K562 (cell line): ENCODE results near the gene UBXN2A. TPM values are rescaled to one million over a fixed set of nuclear protein-coding genes. Genes with fewer than 3 reads are reported as not detected.

Source experiments
- ATAC-seq: fragments of 200-7000 bp; cut with Tn5 transposase; 3 replicates; pipeline ENCODE4 v1.9.1; 2020; ENCODE audit warnings: moderate library complexity
- BruUV-seq: library from RNA; stranded (reverse); fragments of 400-500 nt; replicated peaks from 2 replicates; lab custom pipeline; 2021; lab: Mats Ljungman, UMichigan
- CTCF ChIA-PET: fragments of 300-600 bp; formaldehyde crosslinking; extraction: SDS; loops from one replicate; lab custom pipeline; 2021; ENCODE audit warnings: low intra/inter-chr PET ratio; lab: Yijun Ruan, JAX
- POLR2A ChIA-PET: fragments of 300-600, 350-650 bp; sonication (Branson Sonifier 250); formaldehyde crosslinking; extraction: SDS; loops from one replicate; lab custom pipeline; 2021; ENCODE audit warnings: antibody characterized with exemption, inconsistent platforms; lab: Yijun Ruan, JAX
- DNase-seq, 4 experiments: peaks; one replicate each; pipeline versions ENCODE4 v3.0.0 to v3.0.0-alpha.2; 2011 to 2018; ENCODE audit warnings: low spot score in 3 of 4, mixed read lengths in 3 of 4; ENCODE audit errors: extremely low read depth in 1 of 4
- FAIRE-seq: peaks from 2 replicates; lab custom pipeline; 2011; peaks lifted over from hg19 to GRCh38; lab: Jason Lieb, UNC
- H2AFZ ChIP-seq: 2 replicates; pipeline ENCODE4 v1.6.0; 2011; ENCODE audit warnings: low read depth, low read length, control low read depth, inconsistent platforms
- H3K27ac ChIP-seq: fragments of 200-600 bp; 3 replicates; pipeline ENCODE4 v1.8.0; 2011; ENCODE audit warnings: low read depth, mild to moderate bottlenecking, control low read depth, inconsistent platforms, low read length, moderate library complexity, mixed read lengths; ENCODE audit errors: extremely low read depth
- H3K27me3 ChIP-seq, 2 experiments: fragments of 300-600 bp in 1 of 2; 2 replicates in 1 of 2; 3 replicates in 1 of 2; pipeline versions ENCODE4 v1.6.0 to v1.8.0; 2011; ENCODE audit warnings: inconsistent platforms in 2 of 2, low read length in 2 of 2, mild to moderate bottlenecking in 1 of 2, mixed read lengths in 1 of 2, moderate library complexity in 1 of 2; ENCODE audit not compliant: control insufficient read depth in 2 of 2, insufficient read depth in 2 of 2
- H3K36me3 ChIP-seq: fragments of 300-600 bp; 3 replicates; pipeline ENCODE4 v1.8.0; 2011; ENCODE audit warnings: mild to moderate bottlenecking, low read length, inconsistent platforms; ENCODE audit not compliant: control insufficient read depth, insufficient read depth
- H3K4me1 ChIP-seq, 2 experiments: fragments of 200-600 bp in 1 of 2; replicated peaks in 1 of 2; 2 replicates in 1 of 2; 3 replicates in 1 of 2; pipeline versions ENCODE4 v1.5.1 to v1.8.0; 2011; ENCODE audit warnings: inconsistent platforms in 2 of 2, low read length in 2 of 2, mild to moderate bottlenecking in 1 of 2, mixed read lengths in 1 of 2, moderate library complexity in 1 of 2; ENCODE audit not compliant: control insufficient read depth in 2 of 2, insufficient read depth in 2 of 2
- H3K4me2 ChIP-seq: 2 replicates; pipeline ENCODE4 v1.6.1; 2011; ENCODE audit warnings: low read length, control low read depth, inconsistent platforms, mixed read lengths; ENCODE audit not compliant: insufficient read depth
- H3K4me3 ChIP-seq: fragments of 200-600 bp; sonication (generic), shearing (Covaris generic); 2 replicates; pipeline ENCODE4 v1.5.1; 2016; ENCODE audit warnings: control low read depth, inconsistent platforms
- H3K79me2 ChIP-seq: fragments of 200-600 bp; 3 replicates; pipeline ENCODE4 v1.8.0; 2011; ENCODE audit warnings: low read length, inconsistent platforms; ENCODE audit not compliant: control insufficient read depth, insufficient read depth
- H3K9ac ChIP-seq, 2 experiments: 2 replicates each; pipeline versions ENCODE4 v1.6.0 to v1.6.1; 2011; ENCODE audit warnings: low read depth in 2 of 2, low read length in 2 of 2, control low read depth in 1 of 2, inconsistent platforms in 1 of 2, mild to moderate bottlenecking in 1 of 2, mixed read lengths in 1 of 2; ENCODE audit not compliant: insufficient read depth in 1 of 2
- H3K9me1 ChIP-seq: one replicate; pipeline ENCODE4 v1.6.0; 2011; ENCODE audit warnings: inconsistent platforms, mild to moderate bottlenecking, low read length, moderate library complexity; ENCODE audit not compliant: control insufficient read depth, insufficient read depth
- H3K9me3 ChIP-seq: replicated peaks from 2 replicates; pipeline ENCODE4 v1.5.1; 2011; ENCODE audit warnings: low read depth, low read length, inconsistent platforms; ENCODE audit not compliant: control insufficient read depth, insufficient read depth
- H4K20me1 ChIP-seq: replicated peaks from 2 replicates; pipeline ENCODE4 v1.6.1; 2011; ENCODE audit warnings: low read length, inconsistent platforms, mixed read lengths; ENCODE audit not compliant: control insufficient read depth, insufficient read depth
- BHLHE40 ChIP-seq: IDR thresholded peaks from 2 replicates; pipeline ENCODE4 v1.6.1; 2011; ENCODE audit warnings: low read length, improper control_type of control experiment
- CSDE1 ChIP-seq, 2 experiments: fragments of 450-650 bp; IDR thresholded peaks; 2 replicates each; pipeline ENCODE4 v1.6.1; 2016; ENCODE audit warnings: mild to moderate bottlenecking in 1 of 2
- ETV5 ChIP-seq: sonication (generic); formaldehyde crosslinking; IDR thresholded peaks from 2 replicates; pipeline ENCODE4 v1.4.0; 2020; ENCODE audit warnings: low read depth, mild to moderate bottlenecking, missing genetic modification reagents
- EZH2 ChIP-seq: IDR thresholded peaks from 2 replicates; pipeline ENCODE4 v1.6.1; 2012; ENCODE audit warnings: low read depth, mild to moderate bottlenecking, inconsistent platforms, low read length, borderline replicate concordance
- FUS ChIP-seq: fragments of 200-400 bp; formaldehyde crosslinking; optimal IDR thresholded peaks from 2 replicates; pipeline ENCODE3; 2017; ENCODE audit warnings: low read depth, low read length
- HDGF ChIP-seq: fragments of 450-650 bp; IDR thresholded peaks from 2 replicates; pipeline ENCODE4 v1.6.1; 2016
- JUNB ChIP-seq: fragments of 450-650 bp; formaldehyde crosslinking; conservative IDR thresholded peaks from 2 replicates; pipeline ENCODE4 v1.4.0; 2020; ENCODE audit warnings: mild to moderate bottlenecking
- NRF1 ChIP-seq, 2 experiments: fragments of 450-650 bp; IDR thresholded peaks in 1 of 2; conservative IDR thresholded peaks in 1 of 2; 2 replicates each; pipeline ENCODE4 v1.6.1; 2014; ENCODE audit warnings: mild to moderate bottlenecking in 2 of 2
- POLR2AphosphoS5 ChIP-seq: IDR thresholded peaks from 2 replicates; pipeline ENCODE4 v1.6.1; 2011; ENCODE audit warnings: mild to moderate bottlenecking, low read depth, low read length, moderate library complexity; ENCODE audit not compliant: control insufficient read depth, insufficient read depth
- PRMT5 ChIP-seq: sonication (generic); formaldehyde crosslinking; IDR thresholded peaks from 2 replicates; pipeline ENCODE4 v1.5.0; 2020; ENCODE audit warnings: missing genetic modification reagents
- SOX6 ChIP-seq: fragments of 450-650 bp; IDR thresholded peaks from 2 replicates; pipeline ENCODE4 v1.6.1; 2014; ENCODE audit warnings: mild to moderate bottlenecking
- TAF15 ChIP-seq: fragments of 200-400 bp; formaldehyde crosslinking; IDR thresholded peaks from 2 replicates; pipeline ENCODE4 v1.6.1; 2017; ENCODE audit warnings: mild to moderate bottlenecking, low read depth, low read length, moderate library complexity
- TFAM ChIP-seq: fragments of 250-450 bp; sonication (Bioruptor Pico); conservative IDR thresholded peaks from 2 replicates; pipeline ENCODE4 v1.5.0; 2021; ENCODE audit warnings: mild to moderate bottlenecking, moderate library complexity
- ZNF324 ChIP-seq: fragments of 250-450 bp; sonication (Bioruptor Pico); IDR thresholded peaks from 2 replicates; pipeline ENCODE4 v1.4.0; 2020; ENCODE audit warnings: mild to moderate bottlenecking
- ZNF75A ChIP-seq: fragments of 450-650 bp; formaldehyde crosslinking; IDR thresholded peaks from 2 replicates; pipeline ENCODE4 v1.4.0; 2020; ENCODE audit warnings: mild to moderate bottlenecking
- WGBS: fragments of 100-300 bp; shearing (Covaris generic); methylation state at CpG from one replicate; pipeline ENCODE4 v1.1.6; 2016; ENCODE audit warnings: low coverage, mixed read lengths; ENCODE audit not compliant: insufficient coverage; ENCODE audit errors: missing lambda C conversion rate; 5-methylcytosine and 5-hydroxymethylcytosine counted together
- in situ Hi-C: fragments of 300-500 bp; cut with MboI; formaldehyde crosslinking; loops from 4 replicates; pipeline ENCODE4 v1.15.0; 2018; ENCODE audit warnings: inconsistent platforms, mixed read lengths
- intact Hi-C: fragments of 100-400 bp; cut with micrococcal nuclease; formaldehyde crosslinking; loops from 2 replicates; pipeline ENCODE4 v1.14.2; 2022
- polyA plus RNA-seq, 8 experiments: library from polyadenylated mRNA; depleted of rRNA in 4 of 8; stranded (reverse) in 5 of 8; unstranded in 3 of 8; fragments of >200 nt; fragmentation: Nextera tagmentation in 2 of 8; fragmentation: Illumina TruSeq in 1 of 8; extraction: Ambion mirVana in 2 of 8; extraction: Trizol in 1 of 8; gene quantifications; 2 replicates each; pipeline versions ENCODE4 v1.2.1 to v1.2.3, GENCODE V29; 2011 to 2014; ENCODE audit warnings: inconsistent platforms in 1 of 8, missing spikeins in 1 of 8
- total RNA-seq, 7 experiments: library from RNA; depleted of rRNA in 6 of 7; stranded (reverse); fragments of >200 nt in 6 of 7; fragmentation: Illumina TruSeq in 2 of 7; extraction: Trizol in 2 of 7; gene quantifications; 2 replicates each; pipeline versions ENCODE4 v1.2.1 to v1.2.3, GENCODE V29; 2011 to 2021; ENCODE audit warnings: low replicate concordance in 1 of 7
- TF ChIP-seq, protein P1 (sequence below): fragments of 450-650 bp; IDR thresholded peaks from 2 replicates; pipeline ENCODE4 v1.6.1; 2016; ENCODE audit warnings: borderline replicate concordance
- TF ChIP-seq, protein P2 (sequence below): sonication (generic); formaldehyde crosslinking; IDR thresholded peaks from 2 replicates; pipeline ENCODE4 v1.8.0; 2022; ENCODE audit warnings: missing genetic modification reagents, mild to moderate bottlenecking, borderline replicate concordance
- TF ChIP-seq, protein P3 (sequence below): fragments of 250-450 bp; sonication (Bioruptor Pico); IDR thresholded peaks from 2 replicates; pipeline ENCODE4 v1.8.0; 2021; ENCODE audit warnings: mild to moderate bottlenecking, moderate library complexity

UBXN2A gene
- total and polyA plus RNA-seq, 9 of the 15 experiments (the other 6 are each of a cell fraction or from before 2014, with no cell fraction given), result 3.4 to 25.6 (median 16.0) TPM

DNA sequence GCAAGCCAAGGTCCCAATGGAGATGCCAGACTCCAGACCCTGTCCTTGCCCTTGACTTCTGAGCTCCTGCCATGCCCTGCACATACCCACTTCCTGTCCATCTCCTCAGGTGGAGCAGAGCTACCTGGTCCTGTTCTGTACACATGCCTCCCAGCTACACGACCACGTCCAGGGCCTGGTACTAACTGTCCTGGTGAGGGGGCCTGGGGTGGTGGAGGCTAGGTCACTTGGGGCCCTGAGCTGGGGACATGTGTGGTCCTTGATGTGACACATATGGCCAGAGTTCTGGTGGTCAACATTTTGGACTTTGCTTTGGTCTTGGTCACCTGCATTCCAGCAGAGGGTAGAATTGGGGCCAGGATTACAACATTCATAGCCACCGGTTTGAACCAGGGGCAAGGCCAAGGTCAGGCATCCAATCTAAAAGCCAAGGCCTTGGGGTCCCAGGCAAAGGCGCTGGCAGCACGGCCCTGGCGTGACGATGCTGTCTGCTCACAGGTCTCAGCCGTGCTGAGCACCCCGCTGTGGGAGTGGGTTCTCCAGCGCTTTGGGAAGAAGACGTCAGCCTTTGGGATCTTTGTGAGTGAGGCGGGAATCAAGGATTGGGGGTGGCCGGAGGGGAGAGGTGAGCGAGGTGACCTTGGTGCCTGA is 82.2 kb downstream of the UBXN2A start:
- WGBS, result 83% methylated on average over 9 of the region's 14 CpGs
- Histone ChIP-seq H3K9me3 (no peaks in the 10 kb centered on the region), H3K36me3 (peaks cover 47% of the 10 kb centered on the region), H3K9me1 (peaks cover 3% of the 10 kb centered on the region), H3K4me3 (no peak overlapping the region), H3K27ac (no peak overlapping the region), H3K4me1 (peaks cover 0 to 24% of the 10 kb centered on the region in 2 experiments; a peak in 3 of 5 replicates), H3K27me3 (no peaks in the 10 kb centered on the region), H3K4me2 (no peak overlapping the region), H3K79me2 (no peaks in the 10 kb centered on the region), H3K9ac (peak overlapping the region in 1 of 2 experiments; percentile 56; a peak in 1 of 4 replicates), H2AFZ (no peak overlapping the region), H4K20me1 (peaks cover 14% of the 10 kb centered on the region; the same call in 1 of the 2 replicates)
- no peak for FAIRE-seq
- in situ Hi-C loops, result no loop called here
- TF ChIP-seq NRF1 (conservative IDR thresholded peaks at IDR 0.05 in 1 of 2, IDR thresholded peaks at IDR 0.05 in 1 of 2), result no peak
- TF ChIP-seq, protein P1, sequence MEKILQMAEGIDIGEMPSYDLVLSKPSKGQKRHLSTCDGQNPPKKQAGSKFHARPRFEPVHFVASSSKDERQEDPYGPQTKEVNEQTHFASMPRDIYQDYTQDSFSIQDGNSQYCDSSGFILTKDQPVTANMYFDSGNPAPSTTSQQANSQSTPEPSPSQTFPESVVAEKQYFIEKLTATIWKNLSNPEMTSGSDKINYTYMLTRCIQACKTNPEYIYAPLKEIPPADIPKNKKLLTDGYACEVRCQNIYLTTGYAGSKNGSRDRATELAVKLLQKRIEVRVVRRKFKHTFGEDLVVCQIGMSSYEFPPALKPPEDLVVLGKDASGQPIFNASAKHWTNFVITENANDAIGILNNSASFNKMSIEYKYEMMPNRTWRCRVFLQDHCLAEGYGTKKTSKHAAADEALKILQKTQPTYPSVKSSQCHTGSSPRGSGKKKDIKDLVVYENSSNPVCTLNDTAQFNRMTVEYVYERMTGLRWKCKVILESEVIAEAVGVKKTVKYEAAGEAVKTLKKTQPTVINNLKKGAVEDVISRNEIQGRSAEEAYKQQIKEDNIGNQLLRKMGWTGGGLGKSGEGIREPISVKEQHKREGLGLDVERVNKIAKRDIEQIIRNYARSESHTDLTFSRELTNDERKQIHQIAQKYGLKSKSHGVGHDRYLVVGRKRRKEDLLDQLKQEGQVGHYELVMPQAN, result no peak
- TF ChIP-seq JUNB (CRISPR knock-in tag), result no peak
- no peak for TF ChIP-seq BHLHE40
- no peak for TF ChIP-seq EZH2
- no peak for TF ChIP-seq ZNF75A
- no peak for TF ChIP-seq PRMT5
- no peak for TF ChIP-seq CSDE1 (IDR thresholded peaks at IDR 0.05)
- TF ChIP-seq FUS, result no peak
- no peak for TF ChIP-seq HDGF
- TF ChIP-seq, protein P2, sequence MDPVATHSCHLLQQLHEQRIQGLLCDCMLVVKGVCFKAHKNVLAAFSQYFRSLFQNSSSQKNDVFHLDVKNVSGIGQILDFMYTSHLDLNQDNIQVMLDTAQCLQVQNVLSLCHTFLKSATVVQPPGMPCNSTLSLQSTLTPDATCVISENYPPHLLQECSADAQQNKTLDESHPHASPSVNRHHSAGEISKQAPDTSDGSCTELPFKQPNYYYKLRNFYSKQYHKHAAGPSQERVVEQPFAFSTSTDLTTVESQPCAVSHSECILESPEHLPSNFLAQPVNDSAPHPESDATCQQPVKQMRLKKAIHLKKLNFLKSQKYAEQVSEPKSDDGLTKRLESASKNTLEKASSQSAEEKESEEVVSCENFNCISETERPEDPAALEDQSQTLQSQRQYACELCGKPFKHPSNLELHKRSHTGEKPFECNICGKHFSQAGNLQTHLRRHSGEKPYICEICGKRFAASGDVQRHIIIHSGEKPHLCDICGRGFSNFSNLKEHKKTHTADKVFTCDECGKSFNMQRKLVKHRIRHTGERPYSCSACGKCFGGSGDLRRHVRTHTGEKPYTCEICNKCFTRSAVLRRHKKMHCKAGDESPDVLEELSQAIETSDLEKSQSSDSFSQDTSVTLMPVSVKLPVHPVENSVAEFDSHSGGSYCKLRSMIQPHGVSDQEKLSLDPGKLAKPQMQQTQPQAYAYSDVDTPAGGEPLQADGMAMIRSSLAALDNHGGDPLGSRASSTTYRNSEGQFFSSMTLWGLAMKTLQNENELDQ (CRISPR knock-in tag), result no peak
- TF ChIP-seq TAF15, result no peak
- TF ChIP-seq ZNF324, result no peak
- TF ChIP-seq SOX6, result no peak
- no peak for TF ChIP-seq TFAM (CRISPR knock-in tag)
- no peak for TF ChIP-seq ETV5 (CRISPR knock-in tag)
- TF ChIP-seq POLR2AphosphoS5, result no peak
- TF ChIP-seq, protein P3, sequence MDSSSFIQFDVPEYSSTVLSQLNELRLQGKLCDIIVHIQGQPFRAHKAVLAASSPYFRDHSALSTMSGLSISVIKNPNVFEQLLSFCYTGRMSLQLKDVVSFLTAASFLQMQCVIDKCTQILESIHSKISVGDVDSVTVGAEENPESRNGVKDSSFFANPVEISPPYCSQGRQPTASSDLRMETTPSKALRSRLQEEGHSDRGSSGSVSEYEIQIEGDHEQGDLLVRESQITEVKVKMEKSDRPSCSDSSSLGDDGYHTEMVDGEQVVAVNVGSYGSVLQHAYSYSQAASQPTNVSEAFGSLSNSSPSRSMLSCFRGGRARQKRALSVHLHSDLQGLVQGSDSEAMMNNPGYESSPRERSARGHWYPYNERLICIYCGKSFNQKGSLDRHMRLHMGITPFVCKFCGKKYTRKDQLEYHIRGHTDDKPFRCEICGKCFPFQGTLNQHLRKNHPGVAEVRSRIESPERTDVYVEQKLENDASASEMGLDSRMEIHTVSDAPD (CRISPR knock-in tag), result no peak
- intact Hi-C loops, result loop anchor here (5.0 kb wide), 1 partner anchor 40 kb away; no protein-coding TSS in a partner anchor
- ChIA-PET CTCF (interaction anchor here (1.0 kb wide), 1 partner anchor 142 kb away, joined by 4 read pairs; no protein-coding TSS in a partner anchor), POLR2A (interaction anchor here (1.2 to 1.6 kb wide), 2 partner anchors 10 to 25 kb away, joined by 3 to 4 read pairs; partner anchors contain the start of gene WDCP)
- no peak for ATAC-seq
- no TSS peak for BruUV-seq
- no peak for DNase-seq
